GM19023 (cell line): Measurements from ENCODE around the gene NETO2.

ENCODE experiments used
- ATAC-seq: cut with Tn5 transposase; IDR thresholded peaks from one replicate; pipeline ENCODE4 v1.9.1; 2021; ENCODE audit warnings: mild to moderate bottlenecking, moderate library complexity; ENCODE audit not compliant: unreplicated experiment

The NETO2 gene

DNA sequence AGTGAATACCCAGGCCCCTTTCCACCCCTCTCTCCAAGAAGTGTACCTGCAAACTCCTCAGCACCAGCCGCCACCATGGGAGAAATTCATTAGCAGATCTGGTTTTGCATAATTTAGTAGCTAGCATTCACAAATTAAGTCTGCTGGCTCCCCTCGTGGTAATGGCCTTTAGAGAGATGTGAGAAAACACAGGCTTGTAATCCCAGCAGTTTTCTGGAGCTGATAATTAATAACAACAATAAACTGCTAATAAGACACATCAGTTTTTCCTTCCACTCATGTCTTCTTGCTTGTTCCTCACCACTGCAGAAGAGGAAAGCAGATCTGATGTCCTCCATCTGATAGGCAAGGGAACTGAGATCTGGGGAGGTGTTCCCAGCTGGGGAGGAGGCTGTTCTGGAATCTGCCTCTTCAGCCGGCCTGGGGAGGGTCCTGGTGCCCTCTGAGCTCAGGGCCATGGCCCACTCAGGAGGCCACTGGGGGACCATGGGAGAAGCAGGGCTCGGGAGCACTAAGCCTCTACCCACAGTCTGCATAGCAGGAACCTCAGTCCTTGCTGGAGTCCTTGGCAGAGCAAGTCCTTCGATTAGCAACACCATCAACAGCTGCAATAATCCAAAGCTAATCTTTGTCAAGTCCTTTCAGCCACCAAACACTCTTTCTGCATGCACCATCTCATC is 96.1 kb downstream of the NETO2 start:
- no peak for ATAC-seq

GRCh38 chr16:47046726-47047523 is 96.8 kb downstream of the NETO2 start:
- peak; percentile 64 for ATAC-seq

GRCh38 chr16:47045459-47045858 is 98.3 kb downstream of the NETO2 start:
- no peak for ATAC-seq

- ATAC-seq, result no peak
Measured at GRCh38 chr16:47045023-47045422, 98.7 kb downstream of the NETO2 start.

- ATAC-seq, result no peak
Measured at GRCh38 chr16:47043970-47044684, 99.6 kb downstream of the NETO2 start.

DNA sequence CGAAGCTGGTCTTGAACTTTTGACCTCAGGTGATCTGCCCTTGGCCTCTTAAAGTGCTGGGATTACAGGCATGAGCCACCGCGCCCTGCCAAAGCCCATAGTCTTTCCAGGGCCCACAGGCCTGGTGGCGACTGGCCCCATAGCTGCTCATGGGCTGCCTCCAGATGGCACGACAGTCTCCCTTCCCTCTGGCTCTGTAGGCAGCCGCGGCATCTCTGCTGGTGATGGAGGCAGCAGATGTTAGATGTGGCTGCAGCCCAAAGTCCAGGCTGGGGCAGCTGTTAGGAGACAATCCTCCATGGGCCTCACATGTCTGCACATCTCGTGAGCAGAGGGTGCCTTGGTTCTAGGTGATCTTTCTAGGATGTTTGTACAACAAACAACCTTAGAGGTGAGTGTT is 100.5 kb downstream of the NETO2 start:
- ATAC-seq, result no peak

GRCh38 chr16:47037746-47038458 is 105.8 kb downstream of the NETO2 start:
- peak; percentile 94 for ATAC-seq

- peak; percentile 40 for ATAC-seq
Measured at GRCh38 chr16:47037396-47037745, 106.4 kb downstream of the NETO2 start.

- no peak for ATAC-seq
Measured at GRCh38 chr16:47036201-47036600, 107.5 kb downstream of the NETO2 start.

GRCh38 chr16:47035436-47035835 is 108.3 kb downstream of the NETO2 start:
- ATAC-seq, result no peak

DNA sequence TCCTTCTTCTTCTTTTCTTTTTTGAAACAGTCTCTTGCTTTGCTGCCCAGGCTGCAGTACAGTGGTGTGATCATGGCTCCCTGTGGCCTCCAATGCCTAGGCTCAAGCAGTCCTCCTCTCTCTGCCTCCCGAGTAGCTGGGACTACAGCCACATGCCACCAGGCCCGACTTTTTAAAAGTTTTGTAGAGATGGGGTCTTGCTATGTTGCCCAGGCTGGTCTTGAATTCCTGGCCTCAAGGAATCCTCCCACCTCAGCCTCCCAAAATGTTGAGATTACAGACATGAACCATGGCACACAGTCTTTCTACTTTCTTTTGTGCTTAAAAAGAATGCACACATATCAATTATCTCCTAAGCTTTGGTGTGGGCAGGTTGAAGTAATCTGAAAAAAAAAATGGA is 109.3 kb downstream of the NETO2 start:
- ATAC-seq, result no peak

- no peak for ATAC-seq
Measured at GRCh38 chr16:47033176-47033575, 110.6 kb downstream of the NETO2 start.

- ATAC-seq, result no peak
Measured at GRCh38 chr16:47029724-47030123, 114.0 kb downstream of the NETO2 start.

GRCh38 chr16:47028767-47029377 is 114.9 kb downstream of the NETO2 start:
- ATAC-seq, result no peak
